Activated CD4-positive, alpha-beta T cell treated with anti-CD3 and anti-CD28 coated beads for 1 hour (primary cell): ENCODE results near the gene PRKAR1B.
"Not testable (repeated sequence)": the region's sequence is repeated elsewhere in the genome, so short reads cannot be mapped to it uniquely, and the experiment has no call there.

Experiments
- DNase-seq: peaks from one replicate; pipeline ENCODE4 v3.0.0-alpha.2; 2020

Gene PRKAR1B

DNA sequence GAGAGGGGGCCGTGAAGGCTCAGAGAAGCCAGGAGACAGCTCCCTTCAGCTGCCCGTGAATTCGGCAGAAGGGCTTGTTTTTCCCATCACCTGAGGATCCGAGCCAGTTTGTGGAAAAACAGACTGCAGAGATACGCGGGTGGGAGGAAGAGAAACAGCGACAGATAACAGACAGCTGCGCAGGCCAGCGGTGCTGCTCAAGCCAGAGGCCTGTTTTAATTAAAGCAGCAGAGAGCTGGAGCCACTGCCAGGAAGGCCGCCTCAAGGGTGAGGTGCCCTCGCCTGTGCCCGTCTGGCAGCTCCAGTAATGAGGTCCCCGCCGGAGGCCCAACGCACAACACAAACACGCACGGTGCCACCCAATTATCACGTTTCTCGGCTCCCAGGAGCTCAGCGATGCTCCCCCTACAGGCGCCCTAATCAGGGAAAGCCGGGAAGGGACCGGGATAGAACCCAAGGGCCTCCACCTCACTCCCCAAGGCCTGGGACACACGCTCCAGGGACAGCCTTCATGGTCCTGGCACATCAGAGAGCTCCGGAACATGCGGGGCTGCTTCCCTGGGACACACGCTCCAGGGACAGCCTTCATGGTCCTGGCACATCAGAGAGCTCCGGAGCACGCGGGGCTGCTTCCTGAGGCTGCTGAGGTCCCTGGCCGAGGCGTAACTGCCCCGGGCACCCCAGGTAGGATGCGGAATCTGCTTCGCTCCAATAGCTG, 61.2 kb downstream of the PRKAR1B start:
- DNase-seq, result no peak

DNA sequence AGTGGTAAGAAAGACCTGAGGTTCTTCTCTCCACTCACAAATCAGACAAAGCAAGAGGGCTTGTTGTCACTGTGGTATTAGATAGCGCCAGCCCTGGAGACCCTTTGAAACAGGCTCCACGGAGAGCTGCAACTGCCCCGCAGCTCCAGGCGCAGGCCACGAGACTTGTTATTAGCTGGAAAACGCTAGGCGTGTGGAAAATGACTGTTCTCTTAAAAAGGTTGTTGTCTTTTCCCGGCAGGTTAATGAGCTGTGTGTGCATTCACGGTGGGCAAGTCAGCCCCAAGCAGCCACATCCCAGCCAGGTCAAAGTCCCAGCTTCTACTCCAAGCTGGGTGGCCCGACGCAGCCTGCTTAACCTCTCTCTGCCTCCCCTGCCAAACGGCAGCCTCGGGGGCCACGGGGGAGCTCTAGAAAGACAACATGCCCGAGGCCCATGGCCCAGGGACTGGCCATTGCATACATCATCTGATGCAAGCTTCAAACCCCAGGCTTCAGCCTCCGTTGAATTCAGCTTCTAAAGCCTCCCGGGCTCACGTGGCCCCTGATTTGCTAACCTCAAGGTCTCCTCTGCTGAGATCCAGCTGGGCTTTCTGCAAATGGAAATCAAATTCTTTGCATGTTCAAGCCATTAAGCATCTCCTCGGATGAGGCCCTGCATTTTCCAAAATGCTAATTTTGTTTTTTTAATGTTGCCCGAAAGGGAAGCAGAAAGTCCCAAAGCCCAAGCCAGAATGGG, 61.9 kb downstream of the PRKAR1B start:
- no peak for DNase-seq

DNA sequence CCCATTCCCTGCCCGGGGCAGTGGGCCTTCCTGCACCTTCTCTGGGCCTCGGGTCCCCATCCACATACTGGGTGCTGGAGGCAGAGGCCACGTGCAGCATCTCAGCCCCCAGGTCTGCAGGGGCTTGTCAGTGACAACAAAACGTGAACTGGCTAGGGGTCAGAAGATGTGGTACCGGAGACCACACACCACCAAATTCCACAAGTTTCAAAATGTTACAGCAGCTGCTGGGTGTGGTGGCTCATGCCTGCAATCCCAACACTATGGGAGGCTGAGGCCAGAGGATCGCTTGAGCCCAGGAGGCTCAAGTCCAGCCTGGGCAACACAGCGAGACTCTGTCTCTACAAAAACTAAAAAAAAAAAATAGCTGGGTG, 62.7 kb downstream of the PRKAR1B start:
- no peak for DNase-seq

DNA sequence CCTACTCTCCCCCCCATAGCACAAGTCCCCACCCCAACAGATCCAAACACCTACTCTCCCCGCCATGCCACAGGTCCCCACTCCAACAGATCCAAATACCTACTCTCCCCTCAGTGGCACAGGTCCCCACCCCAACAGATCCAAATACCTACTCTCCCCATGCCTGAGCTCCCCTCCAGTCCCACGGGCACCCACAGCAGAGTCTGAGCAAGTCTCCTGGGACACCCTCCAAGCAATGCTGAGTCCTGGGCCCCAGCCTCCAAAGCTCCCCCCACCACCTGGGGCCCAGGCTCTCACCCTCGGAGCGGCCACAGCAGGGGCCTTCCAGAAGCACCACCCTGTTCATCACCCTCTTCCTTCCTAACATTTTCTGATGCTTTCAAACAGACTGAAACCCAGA, 64.5 kb downstream of the PRKAR1B start:
- no peak for DNase-seq

DNA sequence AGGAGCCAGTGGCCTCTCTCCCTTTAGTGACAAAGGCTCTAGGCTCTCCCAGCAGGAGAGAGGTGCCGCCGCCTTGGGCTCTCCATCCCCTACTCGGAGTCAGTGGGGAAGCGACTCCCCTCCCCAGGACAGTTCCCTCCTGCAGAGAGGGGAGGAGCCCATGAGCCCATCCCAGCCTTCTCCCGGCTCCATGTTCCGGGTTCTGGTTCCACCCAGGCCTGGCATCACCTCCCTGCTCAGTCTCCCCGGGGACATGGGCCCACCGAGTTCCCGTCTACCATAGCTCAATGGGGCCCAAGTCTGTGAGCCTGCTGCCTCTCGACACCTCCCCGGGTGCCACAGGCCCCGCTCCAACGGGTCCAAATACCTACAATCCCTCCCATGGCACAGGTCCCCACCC, 67.1 kb downstream of the PRKAR1B start:
- DNase-seq, result no peak

DNA sequence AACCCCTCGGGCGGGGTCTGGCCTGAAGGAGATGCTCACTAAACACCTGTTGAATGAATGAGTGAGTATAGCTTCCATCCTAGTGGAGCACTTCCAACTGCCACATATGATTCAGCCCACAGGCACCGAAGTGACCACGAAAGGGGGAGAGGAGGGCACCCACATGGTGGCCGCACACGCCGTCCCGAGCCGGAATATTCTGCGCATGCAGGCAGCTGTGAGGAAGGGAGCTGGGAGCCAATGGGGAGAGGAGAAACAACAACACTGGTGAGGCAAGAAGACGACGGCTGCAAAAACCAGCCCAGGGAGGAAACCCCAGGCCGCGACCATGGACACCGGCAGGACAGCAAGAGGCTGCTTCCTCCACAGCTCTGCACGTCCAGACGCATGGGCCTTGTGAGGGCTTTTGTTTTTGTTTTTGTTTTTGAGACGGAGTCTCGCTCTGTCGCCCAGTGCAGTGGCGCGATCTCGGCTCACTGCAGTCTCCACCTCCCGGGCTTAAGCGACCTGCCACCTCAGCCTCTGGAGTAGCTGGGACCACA, 67.7 kb downstream of the PRKAR1B start:
- DNase-seq, result no peak

DNA sequence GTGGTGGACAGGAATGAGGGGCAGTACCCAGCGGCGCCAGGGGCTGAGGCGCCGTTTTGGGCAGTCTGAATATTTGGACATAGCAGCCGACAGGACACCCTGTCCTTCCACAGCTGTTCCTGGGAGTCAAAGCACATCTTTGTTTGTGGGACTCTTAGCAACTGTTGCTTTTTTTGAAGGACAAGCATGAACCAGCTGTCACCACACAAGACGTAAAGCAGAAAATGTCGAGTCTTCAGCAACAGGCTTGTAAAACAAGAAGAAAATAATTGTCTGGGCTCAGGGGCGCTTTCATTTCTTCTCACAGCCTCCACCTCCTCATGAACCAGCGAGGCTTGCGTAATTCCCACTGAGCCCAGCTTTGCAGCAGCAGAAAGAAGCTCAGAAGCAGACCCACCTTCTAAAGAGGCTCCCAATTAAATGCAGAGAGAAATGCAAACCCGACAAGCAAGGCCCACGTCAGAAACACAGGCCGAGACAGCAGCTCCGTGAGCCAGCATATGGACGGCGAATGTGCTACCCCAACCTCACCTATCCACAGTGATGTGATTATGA, 69.4 kb downstream of the PRKAR1B start:
- DNase-seq, result no peak

DNA sequence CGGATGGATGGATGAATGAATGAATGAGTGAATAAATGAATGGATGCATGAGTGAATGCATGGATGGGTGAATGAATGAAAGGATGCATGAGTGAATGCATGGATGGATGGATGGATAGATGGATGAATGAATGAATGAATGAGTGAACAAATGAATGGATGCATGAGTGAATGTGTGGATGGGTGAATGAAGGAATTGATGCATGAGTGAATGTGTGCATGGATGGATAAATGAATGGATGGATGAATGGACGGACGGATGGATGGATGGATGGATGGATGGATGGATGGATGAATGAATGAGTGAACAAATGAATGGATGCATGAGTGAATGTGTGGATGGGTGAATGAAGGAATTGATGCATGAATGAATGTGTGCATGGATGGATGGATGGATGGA, 70.1 kb downstream of the PRKAR1B start:
- not testable (repeated sequence) for DNase-seq

DNA sequence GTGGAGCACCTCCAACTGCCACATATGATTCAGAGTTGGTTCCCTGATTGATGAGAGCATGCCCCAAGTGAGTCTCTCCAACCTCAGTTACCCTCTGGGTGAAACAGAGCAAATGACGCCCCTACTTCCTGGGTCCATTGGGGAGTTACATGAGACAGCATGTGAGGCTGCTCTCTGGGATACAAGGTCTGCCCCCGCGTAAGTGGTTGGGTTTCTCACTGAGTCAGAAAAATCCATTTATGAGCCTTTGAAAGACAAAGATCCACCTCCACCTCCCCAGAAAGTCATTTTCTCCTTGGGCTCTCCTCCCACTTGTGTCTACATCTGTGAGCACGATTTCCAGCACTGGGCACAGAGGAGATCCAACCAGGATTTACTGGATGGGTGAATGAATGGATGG, 71.3 kb downstream of the PRKAR1B start:
- DNase-seq, result no peak

DNA sequence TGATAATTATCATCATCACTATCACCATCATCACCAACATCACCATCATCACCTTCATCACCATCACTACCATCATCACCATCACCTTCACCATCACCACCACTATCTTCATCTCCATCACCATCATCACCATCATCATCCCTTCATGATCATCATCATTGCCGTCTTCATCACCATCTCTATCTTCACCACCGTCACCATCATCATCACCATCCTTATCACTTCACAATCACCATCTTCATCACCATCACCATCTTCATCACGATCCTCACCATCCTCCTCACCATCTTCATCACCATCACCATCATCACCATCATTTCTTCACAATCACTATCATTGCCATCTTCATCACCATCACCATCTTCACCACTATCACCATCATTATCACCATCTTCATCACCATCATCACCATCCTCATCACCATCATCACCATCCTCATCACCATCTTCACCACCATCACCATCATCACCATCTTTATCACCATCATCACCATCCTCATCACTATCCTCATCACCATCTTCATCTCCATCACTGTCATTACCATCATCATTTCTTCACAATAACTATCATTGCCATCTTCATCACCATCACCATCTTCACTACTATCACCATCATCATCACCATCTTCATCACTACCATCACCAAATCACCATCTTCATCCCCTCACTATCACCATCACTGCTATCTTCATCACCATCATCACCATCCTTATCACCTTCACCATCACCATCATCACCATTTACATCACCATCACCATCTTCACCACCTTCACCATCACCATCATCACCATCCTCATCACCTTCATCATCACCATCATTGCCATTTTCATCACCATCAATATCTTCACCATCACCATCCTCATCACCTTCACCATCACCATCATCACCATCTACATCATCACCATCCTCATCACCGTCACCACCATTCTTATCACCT, 73.0 kb downstream of the PRKAR1B start:
- no peak for DNase-seq

DNA sequence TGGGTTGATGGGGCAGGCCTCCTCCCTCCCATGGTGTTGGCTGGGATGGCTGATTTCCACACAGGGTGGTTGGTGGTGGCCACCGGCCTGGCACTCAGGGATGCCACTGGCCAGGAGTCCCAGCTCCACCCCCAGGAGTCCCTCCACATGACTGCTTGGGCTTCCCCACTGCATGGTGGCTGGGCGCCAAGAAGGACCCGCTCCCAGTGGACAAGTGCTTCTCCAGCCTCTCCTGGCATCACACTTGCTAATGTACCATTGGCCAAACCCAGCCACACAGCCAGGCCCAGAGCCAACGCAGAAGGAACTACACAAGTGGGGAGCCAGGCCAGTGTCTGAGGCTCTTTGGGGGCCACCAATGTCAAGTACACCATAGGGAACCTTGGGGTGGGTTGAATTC, 74.2 kb downstream of the PRKAR1B start:
- DNase-seq, result no peak

DNA sequence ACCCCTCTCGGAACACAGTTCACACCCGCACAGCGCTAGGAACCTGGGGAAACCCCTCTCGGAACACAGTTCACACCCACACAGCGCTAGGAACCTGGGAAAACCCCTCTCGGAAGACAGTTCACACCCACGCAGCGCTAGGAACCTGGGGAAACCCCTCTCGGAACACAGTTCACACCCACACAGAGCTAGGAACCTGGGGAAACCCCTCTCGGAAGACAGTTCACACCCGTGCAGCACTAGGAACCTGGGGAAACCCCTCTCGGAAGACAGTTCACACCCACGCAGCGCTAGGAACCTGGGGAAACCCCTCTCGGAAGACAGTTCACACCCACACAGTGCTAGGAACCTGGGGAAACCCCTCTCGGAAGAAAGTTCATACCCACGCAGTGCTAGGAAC, 74.9 kb downstream of the PRKAR1B start:
- DNase-seq, result not testable (repeated sequence)

DNA sequence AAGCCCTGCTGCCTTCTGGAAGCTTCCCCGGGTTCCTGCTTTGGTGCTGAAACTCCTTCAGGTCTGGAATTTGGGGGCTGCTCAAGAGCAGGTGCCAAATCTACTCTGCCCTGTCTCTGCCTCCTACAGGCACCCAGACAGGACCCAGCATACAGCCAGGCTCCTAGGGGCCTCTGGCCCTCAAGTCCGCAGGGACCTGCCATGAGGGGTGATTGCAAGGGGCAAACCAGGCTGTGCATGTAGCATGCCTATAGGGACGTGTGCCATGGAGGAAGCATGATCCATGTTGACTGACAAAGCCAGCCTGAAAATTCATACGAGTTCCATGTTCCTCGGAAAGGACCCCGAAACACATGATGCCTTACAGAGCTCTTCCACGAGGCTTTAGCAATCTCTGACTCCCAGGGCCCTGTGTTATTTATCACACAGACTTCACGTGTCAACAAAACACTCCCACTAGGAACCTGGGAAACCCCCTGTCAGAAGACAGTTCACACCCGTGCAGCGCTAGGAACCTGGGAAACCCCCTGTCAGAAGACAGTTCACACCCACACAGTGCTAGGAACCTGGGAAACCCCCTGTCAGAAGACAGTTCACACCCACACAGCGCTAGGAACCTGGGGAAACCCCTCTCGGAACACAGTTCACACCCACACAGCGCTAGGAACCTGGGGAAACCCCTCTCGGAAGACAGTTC, 75.9 kb downstream of the PRKAR1B start:
- DNase-seq, result no peak

DNA sequence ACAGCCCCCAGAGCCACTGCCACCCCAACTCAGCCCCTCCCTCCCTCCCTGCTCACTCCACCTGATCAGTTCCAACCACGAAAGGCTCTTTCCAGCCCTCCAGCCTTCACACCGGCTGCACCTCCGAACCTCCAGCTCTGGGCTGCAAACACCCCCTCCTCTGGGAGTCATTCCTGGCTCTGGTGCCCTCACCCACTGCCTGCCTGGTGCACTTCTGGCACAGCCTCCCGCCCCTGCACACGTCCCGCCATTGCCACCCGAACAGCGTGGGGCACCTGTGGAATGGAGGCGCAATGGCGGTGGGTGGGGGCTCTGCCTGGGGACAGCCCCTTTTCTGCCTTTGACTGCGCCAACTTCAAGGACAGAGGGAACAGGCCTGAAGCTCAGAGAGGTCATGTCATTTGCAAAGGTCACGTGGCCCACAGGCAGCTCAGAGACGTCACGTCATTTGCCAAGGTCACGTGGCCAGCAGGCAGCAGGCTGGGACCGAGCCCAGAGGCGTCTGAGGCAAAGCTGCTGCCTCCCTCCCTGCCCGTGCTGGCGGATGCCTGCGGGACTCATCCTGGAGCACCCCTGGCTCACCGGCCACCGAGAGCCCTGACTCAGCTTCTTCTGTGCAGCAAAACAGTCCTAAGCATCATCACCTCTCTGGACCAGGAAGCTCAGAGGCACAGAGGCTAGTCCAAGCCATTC, 76.6 kb downstream of the PRKAR1B start:
- no peak for DNase-seq

DNA sequence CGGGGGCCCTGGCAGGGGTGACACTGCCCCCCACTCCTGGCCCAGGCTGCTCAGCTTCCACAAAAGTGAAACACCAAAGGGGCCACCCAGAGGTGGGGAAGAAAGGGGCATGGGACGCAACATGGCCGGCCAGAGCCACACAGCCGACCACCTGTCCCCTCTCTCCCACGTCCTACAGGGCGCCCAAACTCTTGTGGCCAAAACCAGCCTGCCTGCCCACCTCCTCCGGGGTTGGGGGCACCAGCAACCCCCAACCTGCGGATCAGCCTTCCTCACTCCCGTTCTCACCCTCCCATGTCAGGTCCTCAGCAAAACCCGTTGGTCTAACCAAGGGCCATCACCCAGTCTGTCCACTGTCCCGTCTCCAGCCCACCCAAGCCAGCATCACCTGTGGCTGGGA, 80.1 kb downstream of the PRKAR1B start:
- no peak for DNase-seq

DNA sequence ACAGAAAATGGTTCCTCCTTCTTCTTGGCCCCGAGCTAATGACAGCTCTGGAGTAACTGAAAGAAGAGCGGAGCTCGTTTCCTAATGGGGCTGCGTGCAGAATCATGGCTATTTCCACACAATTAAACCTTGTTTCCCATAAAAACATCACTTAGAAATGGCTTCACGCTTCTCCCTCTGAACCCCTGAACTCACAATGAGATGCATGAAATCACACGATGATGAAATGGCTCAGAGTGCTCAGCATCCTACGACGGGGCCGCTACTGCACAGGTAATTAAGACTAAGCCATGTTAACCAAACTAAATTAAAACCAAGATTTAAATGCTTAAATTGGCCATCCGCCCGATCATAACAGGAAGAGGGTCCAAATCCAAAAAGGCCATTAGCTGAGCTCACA, 80.6 kb downstream of the PRKAR1B start:
- DNase-seq, result no peak

DNA sequence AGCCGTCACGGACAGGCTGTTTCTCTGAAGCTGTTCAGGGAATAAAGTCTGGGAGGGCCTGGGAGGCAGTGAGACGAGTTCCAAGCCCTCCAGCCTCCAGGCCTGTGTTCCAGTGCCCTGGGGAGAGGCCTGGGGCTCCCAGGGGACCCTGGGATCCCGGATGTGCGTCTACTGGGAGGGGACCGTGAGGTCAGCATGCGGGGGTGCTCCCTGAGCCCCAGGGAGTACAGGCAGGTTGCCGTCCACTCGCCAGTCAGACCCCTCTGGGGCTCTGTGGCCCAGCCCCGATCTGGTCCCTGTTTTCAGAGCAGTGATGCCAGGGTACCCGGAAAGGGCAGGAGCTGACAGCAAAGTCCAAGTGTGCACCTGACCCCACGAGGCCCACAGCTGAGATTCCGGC, 81.5 kb downstream of the PRKAR1B start:
- DNase-seq, result no peak

DNA sequence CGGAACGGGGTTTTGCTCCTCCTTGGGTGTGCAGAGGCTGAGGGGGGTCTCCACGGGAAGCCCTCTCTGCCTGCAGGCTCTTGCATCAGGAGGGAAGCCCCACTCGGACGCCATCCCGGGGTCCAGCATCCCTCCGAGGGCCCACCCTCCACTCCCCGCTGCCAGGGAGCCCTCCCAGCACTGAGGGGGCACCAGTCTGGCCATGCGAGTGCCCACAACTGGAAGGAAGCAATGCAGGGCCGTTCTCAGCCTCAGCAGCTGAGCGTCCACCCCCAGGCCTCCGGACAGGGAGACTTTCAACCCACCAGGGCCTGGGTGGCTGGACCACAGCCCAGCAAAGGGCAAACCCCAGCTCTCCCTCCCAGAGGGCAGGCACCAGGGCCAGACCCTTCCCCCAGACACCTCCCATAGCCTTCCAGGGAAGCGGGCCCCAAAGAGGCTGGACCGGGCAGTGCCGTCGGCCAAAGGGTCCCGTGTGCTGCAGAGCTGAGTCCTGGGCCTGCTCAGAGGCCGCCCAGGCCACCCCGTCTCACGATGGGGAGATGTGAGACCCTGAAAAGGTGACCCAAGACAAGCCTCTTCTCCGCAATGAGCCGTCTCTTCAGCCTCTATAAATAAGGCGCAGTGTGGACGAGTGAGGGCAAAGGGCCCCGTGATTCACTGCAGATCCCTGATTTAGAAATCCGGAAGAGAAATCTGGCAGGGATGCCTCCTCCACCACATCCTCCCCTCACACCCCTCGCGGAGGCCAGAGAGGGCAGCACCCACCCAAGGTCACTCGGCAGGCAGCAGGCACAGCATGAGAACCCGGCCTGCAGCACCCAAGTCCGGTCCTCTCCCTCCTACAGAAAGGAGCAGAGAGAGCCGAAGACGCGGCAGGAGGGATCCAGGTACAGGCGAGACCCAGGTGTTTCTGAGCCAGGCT, 82.4 kb downstream of the PRKAR1B start:
- DNase-seq, result no peak

DNA sequence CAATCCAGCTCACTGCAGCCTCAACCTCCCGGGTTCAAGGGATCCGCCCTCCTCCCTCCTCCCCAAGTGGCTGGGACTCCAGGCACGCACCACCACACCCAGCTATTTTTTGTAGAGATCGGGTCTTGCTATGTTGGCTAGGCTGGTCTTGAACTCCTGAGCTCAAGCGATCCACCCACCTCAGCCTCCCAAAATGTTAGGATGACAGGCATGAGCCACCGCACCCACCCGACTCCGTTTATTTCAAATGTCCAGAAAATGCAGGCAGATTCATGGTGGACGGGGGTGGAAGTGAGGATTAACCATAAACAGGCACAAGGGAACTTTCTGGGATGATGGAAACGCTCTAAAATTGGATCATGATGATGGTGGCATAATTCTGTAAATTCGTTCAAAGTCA, 85.1 kb downstream of the PRKAR1B start:
- no peak for DNase-seq

DNA sequence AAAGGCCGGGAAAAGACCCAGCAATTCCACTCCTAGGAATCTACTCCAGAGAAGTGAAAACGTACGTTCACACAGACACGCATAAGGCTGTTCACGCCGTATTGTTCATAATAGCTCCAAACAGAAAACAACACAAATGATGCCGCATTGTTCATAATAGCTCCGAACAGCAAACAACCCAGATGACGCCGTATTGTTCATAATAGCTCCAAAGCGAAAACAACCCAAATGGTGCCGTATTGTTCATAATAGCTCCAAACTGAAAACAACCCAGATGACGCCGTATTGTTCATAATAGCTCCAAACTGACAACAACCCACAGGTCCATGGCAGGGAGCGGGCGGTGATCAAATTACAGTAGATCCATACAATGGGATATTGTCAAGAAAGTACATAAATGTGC, 85.8 kb downstream of the PRKAR1B start:
- no peak for DNase-seq
